PC-3 (cell line): ENCODE measurements around the gene STAT3.

Source experiments
- EZH2 ChIP-seq: fragments of 300-600 bp; sonication (generic); IDR thresholded peaks from one replicate; pipeline ENCODE4 v1.6.1; 2017; ENCODE audit warnings: antibody characterized with exemption, mild to moderate bottlenecking, low read length; ENCODE audit not compliant: unreplicated experiment
- TF ChIP-seq, protein P1 (sequence below): fragments of 300-600 bp; sonication (generic); conservative IDR thresholded peaks from 2 replicates; pipeline ENCODE4 v1.5.1; 2017; ENCODE audit warnings: antibody characterized with exemption, low read depth, mild to moderate bottlenecking, low read length

GRCh38 chr17:42362245-42362961, 25.8 kb downstream of the STAT3 start:
- TF ChIP-seq, protein P1, sequence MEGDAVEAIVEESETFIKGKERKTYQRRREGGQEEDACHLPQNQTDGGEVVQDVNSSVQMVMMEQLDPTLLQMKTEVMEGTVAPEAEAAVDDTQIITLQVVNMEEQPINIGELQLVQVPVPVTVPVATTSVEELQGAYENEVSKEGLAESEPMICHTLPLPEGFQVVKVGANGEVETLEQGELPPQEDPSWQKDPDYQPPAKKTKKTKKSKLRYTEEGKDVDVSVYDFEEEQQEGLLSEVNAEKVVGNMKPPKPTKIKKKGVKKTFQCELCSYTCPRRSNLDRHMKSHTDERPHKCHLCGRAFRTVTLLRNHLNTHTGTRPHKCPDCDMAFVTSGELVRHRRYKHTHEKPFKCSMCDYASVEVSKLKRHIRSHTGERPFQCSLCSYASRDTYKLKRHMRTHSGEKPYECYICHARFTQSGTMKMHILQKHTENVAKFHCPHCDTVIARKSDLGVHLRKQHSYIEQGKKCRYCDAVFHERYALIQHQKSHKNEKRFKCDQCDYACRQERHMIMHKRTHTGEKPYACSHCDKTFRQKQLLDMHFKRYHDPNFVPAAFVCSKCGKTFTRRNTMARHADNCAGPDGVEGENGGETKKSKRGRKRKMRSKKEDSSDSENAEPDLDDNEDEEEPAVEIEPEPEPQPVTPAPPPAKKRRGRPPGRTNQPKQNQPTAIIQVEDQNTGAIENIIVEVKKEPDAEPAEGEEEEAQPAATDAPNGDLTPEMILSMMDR = no peak
- TF ChIP-seq EZH2 = no peak
